SU-DHL-6 (cell line): ENCODE measurements around the gene FXYD4.

Experiments
- H2AFZ ChIP-seq: fragments of 200-600 bp; sonication (generic); 2 replicates; pipeline ENCODE4 v1.6.1; 2014; ENCODE audit warnings: low read depth, mild to moderate bottlenecking, moderate library complexity, mixed read lengths, antibody characterized with exemption, low read length; ENCODE audit not compliant: severe bottlenecking
- H3F3A ChIP-seq: fragments of 200-600 bp; shearing (Covaris generic); 2 replicates; pipeline ENCODE4 v1.6.0; 2016; ENCODE audit warnings: antibody characterized with exemption, mild to moderate bottlenecking; ENCODE audit not compliant: insufficient read depth
- H3K27ac ChIP-seq: fragments of 200-600 bp; sonication (generic); 2 replicates; pipeline ENCODE4 v1.5.1; 2016; ENCODE audit warnings: low read depth, mild to moderate bottlenecking, low read length, moderate library complexity, mixed read lengths
- H3K27me3 ChIP-seq: fragments of 200-600 bp; sonication (generic), shearing (Covaris generic); 2 replicates; pipeline ENCODE4 v1.6.0; 2014; ENCODE audit warnings: mild to moderate bottlenecking, low read length
- H3K36me3 ChIP-seq: fragments of 200-600 bp; sonication (generic); 2 replicates; pipeline ENCODE4 v1.6.1; 2014; ENCODE audit warnings: mild to moderate bottlenecking, low read length, mixed read lengths
- H3K4me2 ChIP-seq: fragments of 300-600, 200-600 bp; shearing (Covaris generic), sonication (generic); 2 replicates; pipeline ENCODE4 v1.6.0; 2014; ENCODE audit warnings: low read length, low read depth, mild to moderate bottlenecking; ENCODE audit not compliant: poor library complexity, severe bottlenecking
- H3K4me3 ChIP-seq: fragments of 200-600 bp; sonication (generic); 2 replicates; pipeline ENCODE4 v1.5.1; 2014; ENCODE audit warnings: antibody characterized with exemption, low read length, mild to moderate bottlenecking, mixed read lengths; ENCODE audit not compliant: insufficient read depth, poor library complexity, severe bottlenecking
- H3K79me2 ChIP-seq: fragments of 200-600 bp; sonication (generic); 2 replicates; pipeline ENCODE4 v1.6.1; 2014; ENCODE audit warnings: mild to moderate bottlenecking, low read length, moderate library complexity; ENCODE audit not compliant: insufficient read depth
- H3K9ac ChIP-seq: fragments of 200-600 bp; sonication (generic); 2 replicates; pipeline ENCODE4 v1.7.0; 2014; ENCODE audit warnings: mild to moderate bottlenecking, low read length
- H3K9me2 ChIP-seq: fragments of 200-600 bp; sonication (generic); replicated peaks from 2 replicates; pipeline ENCODE4 v1.6.1; 2014; ENCODE audit warnings: low read length; ENCODE audit not compliant: insufficient read depth
- H3K9me3 ChIP-seq: fragments of 200-600 bp; sonication (generic); 2 replicates; pipeline ENCODE4 v1.6.1; 2014; ENCODE audit warnings: low read length, mixed read lengths; ENCODE audit not compliant: insufficient read depth
- H4K20me1 ChIP-seq: fragments of 200-600 bp; sonication (generic); 2 replicates; pipeline ENCODE4 v1.6.1; 2014; ENCODE audit warnings: low read depth, mild to moderate bottlenecking, antibody characterized with exemption, low read length, moderate library complexity, mixed read lengths
- EZH2phosphoT487 ChIP-seq: fragments of 200-600 bp; sonication (generic), shearing (Covaris generic); conservative IDR thresholded peaks from 2 replicates; pipeline ENCODE4 v1.6.1; 2018; ENCODE audit warnings: mild to moderate bottlenecking, antibody characterized with exemption, low read length, moderate library complexity, mixed read lengths
- TF ChIP-seq, protein P1 (sequence below): fragments of 200-600 bp; sonication (generic); IDR thresholded peaks from one replicate; pipeline ENCODE4 v1.5.1; 2017; ENCODE audit warnings: antibody characterized with exemption, mild to moderate bottlenecking, low read length, moderate library complexity; ENCODE audit not compliant: insufficient read depth, poor library complexity, severe bottlenecking

Gene FXYD4

DNA sequence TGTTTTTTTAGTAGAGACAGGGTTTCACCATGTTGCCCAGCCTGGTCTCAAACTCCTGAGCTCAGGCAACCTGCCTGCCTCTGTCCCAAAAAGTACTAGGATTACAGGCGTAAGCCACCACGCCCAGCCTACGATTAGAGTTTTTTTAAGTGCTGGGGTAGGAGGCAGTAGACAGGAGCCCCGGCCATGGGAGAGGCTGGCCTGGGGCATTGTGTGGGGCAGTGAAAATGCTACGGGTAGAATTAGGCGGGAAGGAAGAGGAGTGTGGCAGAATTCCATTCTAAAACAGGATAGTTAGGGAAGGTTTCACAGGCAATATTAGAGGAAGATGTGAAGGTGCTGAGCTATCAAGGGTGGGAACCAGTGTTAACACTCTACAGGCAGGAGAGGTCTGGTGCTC is 31.3 kb upstream of the FXYD4 start:
- Histone ChIP-seq H3K4me2 (no peak overlapping the region), H3F3A (no peaks in the 10 kb centered on the region), H3K9ac (no peak overlapping the region)

DNA sequence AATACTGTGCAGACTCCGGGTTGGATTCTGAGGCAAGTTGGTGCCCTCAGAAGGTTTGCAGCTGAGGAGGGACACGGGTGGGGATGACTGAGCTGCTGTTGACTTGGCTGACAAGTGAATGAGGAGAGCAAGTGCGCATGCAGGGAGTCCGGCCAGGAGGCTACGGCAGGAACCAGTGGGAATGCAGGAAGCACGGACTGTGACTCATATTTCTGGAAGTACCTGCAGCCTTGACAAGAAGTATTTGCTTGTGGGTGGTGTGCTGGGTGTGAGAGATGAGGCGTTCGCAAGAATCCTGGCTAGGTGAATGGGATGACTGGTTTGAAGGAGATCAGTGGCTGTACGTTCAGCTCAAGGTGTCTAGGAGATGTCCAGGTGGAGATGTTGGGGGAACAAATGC is 30.8 kb upstream of the FXYD4 start:
- Histone ChIP-seq H3F3A (no peaks in the 10 kb centered on the region), H4K20me1 (no peaks in the 10 kb centered on the region), H3K4me2 (no peak overlapping the region), H3K79me2 (no peaks in the 10 kb centered on the region), H3K9ac (no peak overlapping the region), H3K27me3 (no peaks in the 10 kb centered on the region), H3K27ac (no peak overlapping the region), H2AFZ (no peak overlapping the region), H3K9me3 (no peaks in the 10 kb centered on the region), H3K36me3 (no peaks in the 10 kb centered on the region), H3K9me2 (no peaks in the 10 kb centered on the region), H3K4me3 (no peak overlapping the region)
- TF ChIP-seq EZH2phosphoT487, result no peak
- TF ChIP-seq, protein P1, sequence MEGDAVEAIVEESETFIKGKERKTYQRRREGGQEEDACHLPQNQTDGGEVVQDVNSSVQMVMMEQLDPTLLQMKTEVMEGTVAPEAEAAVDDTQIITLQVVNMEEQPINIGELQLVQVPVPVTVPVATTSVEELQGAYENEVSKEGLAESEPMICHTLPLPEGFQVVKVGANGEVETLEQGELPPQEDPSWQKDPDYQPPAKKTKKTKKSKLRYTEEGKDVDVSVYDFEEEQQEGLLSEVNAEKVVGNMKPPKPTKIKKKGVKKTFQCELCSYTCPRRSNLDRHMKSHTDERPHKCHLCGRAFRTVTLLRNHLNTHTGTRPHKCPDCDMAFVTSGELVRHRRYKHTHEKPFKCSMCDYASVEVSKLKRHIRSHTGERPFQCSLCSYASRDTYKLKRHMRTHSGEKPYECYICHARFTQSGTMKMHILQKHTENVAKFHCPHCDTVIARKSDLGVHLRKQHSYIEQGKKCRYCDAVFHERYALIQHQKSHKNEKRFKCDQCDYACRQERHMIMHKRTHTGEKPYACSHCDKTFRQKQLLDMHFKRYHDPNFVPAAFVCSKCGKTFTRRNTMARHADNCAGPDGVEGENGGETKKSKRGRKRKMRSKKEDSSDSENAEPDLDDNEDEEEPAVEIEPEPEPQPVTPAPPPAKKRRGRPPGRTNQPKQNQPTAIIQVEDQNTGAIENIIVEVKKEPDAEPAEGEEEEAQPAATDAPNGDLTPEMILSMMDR, result no peak

More for the DNA sequence above, 31.3 kb upstream of the FXYD4 start:
- H3K4me3 ChIP-seq, result no peak overlapping the region
- TF ChIP-seq, protein P1, result no peak
- TF ChIP-seq EZH2phosphoT487, result no peak
- no peaks in the 10 kb centered on the region for H3K79me2 ChIP-seq
- no peaks in the 10 kb centered on the region for H3K9me2 ChIP-seq
- H3K36me3 ChIP-seq, result no peaks in the 10 kb centered on the region
- H4K20me1 ChIP-seq, result no peaks in the 10 kb centered on the region
- H3K27me3 ChIP-seq, result no peaks in the 10 kb centered on the region
- no peak overlapping the region for H2AFZ ChIP-seq
- no peak overlapping the region for H3K27ac ChIP-seq
- H3K9me3 ChIP-seq, result no peaks in the 10 kb centered on the region

DNA sequence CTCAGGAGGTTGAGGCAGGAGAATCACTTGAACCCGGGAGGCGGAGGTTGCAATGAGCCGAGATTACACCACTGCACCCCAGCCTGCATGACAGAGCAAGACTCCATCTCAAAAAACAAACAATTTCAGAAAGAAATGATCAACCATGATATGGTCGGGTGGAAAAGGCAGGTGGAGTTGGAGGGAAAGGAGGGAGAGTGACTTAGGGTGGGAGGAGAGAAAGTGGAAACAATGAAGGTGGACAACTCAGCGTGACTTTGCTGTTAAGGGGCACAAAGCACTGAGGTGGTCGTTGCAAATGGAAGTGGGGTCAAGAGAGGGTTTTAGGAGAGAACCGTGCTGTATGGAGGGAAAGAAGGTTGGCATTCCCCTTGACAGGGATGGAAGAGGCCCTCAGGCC is 30.0 kb upstream of the FXYD4 start:
- Histone ChIP-seq H3K9me3 (no peaks in the 10 kb centered on the region), H3K27ac (no peak overlapping the region), H3K27me3 (no peaks in the 10 kb centered on the region), H2AFZ (no peak overlapping the region), H3K9me2 (no peaks in the 10 kb centered on the region), H3K4me2 (no peak overlapping the region), H4K20me1 (no peaks in the 10 kb centered on the region), H3K4me3 (no peak overlapping the region), H3F3A (no peaks in the 10 kb centered on the region), H3K79me2 (no peaks in the 10 kb centered on the region), H3K36me3 (no peaks in the 10 kb centered on the region), H3K9ac (no peak overlapping the region)
- TF ChIP-seq, protein P1, result no peak
- no peak for TF ChIP-seq EZH2phosphoT487
